GM23338 (cell line): Measurements from ENCODE around the gene INPP5A. TPM values are rescaled to one million over a fixed set of nuclear protein-coding genes. Genes with fewer than 3 reads are reported as not detected.
A peak's percentile ranks its signal among the peaks of the same experiment; 100 is the strongest.

Experiments used
- ATAC-seq: fragments of 200-7000 bp; cut with Tn5 transposase; 3 replicates; pipeline ENCODE4 v1.9.1; 2020
- DNase-seq: peaks from one replicate; pipeline ENCODE4 v3.0.0-alpha.2; 2015; ENCODE audit warnings: low spot score
- H2AFZ ChIP-seq: fragments of 200-600 bp; sonication (generic); 2 replicates; pipeline ENCODE4 v1.8.0; 2016; ENCODE audit warnings: antibody characterized with exemption, mild to moderate bottlenecking, moderate library complexity
- H3F3A ChIP-seq: fragments of 200-600 bp; sonication (generic); replicated peaks from 2 replicates; pipeline ENCODE4 v1.8.0; 2017; ENCODE audit warnings: antibody characterized with exemption, mixed run types, low read depth
- H3K27ac ChIP-seq: fragments of 200-600 bp; sonication (generic); 2 replicates; pipeline ENCODE4 v1.6.1; 2016; ENCODE audit warnings: low read depth
- H3K27me3 ChIP-seq: fragments of 200-600 bp; sonication (generic); 2 replicates; pipeline ENCODE4 v1.8.0; 2016; ENCODE audit warnings: mild to moderate bottlenecking, mixed run types, moderate library complexity; ENCODE audit not compliant: insufficient read depth
- H3K36me3 ChIP-seq: fragments of 200-600 bp; sonication (generic); 2 replicates; pipeline ENCODE4 v1.8.0; 2016; ENCODE audit warnings: mild to moderate bottlenecking; ENCODE audit not compliant: insufficient read depth
- H3K4me1 ChIP-seq: fragments of 200-600 bp; sonication (generic); 2 replicates; pipeline ENCODE4 v1.8.0; 2016; ENCODE audit warnings: mild to moderate bottlenecking, moderate library complexity; ENCODE audit not compliant: insufficient read depth
- H3K4me2 ChIP-seq: fragments of 200-600 bp; sonication (generic); 2 replicates; pipeline ENCODE4 v1.7.1; 2017; ENCODE audit warnings: mixed run types
- H3K4me3 ChIP-seq: fragments of 200-600 bp; sonication (generic); 2 replicates; pipeline ENCODE4 v1.6.1; 2016; ENCODE audit warnings: mixed run types
- H3K79me2 ChIP-seq: fragments of 200-600 bp; sonication (generic); replicated peaks from 2 replicates; pipeline ENCODE4 v1.8.0; 2017; ENCODE audit warnings: mild to moderate bottlenecking; ENCODE audit not compliant: insufficient read depth
- H3K9me2 ChIP-seq: fragments of 200-600 bp; sonication (generic); 2 replicates; pipeline ENCODE4 v1.8.0; 2017; ENCODE audit not compliant: insufficient read depth
- H4K20me1 ChIP-seq: fragments of 200-600 bp; sonication (generic); replicated peaks from 2 replicates; pipeline ENCODE4 v1.8.0; 2017; ENCODE audit warnings: mild to moderate bottlenecking; ENCODE audit not compliant: insufficient read depth
- H3K27ac Mint-ChIP-seq: 2 replicates; pipeline ENCODE4 v1.8.0; 2020; ENCODE audit warnings: inconsistent platforms, mild to moderate bottlenecking, moderate library complexity, mixed read lengths
- H3K27me3 Mint-ChIP-seq: 3 replicates; pipeline ENCODE4 v1.8.0; 2022; ENCODE audit warnings: low read depth, mild to moderate bottlenecking, moderate library complexity, mixed read lengths, inconsistent platforms; ENCODE audit not compliant: insufficient read depth, poor library complexity
- H3K36me3 Mint-ChIP-seq: 3 replicates; pipeline ENCODE4 v1.8.0; 2021; ENCODE audit warnings: low read depth, mild to moderate bottlenecking, inconsistent platforms, moderate library complexity, mixed read lengths
- H3K4me1 Mint-ChIP-seq: 3 replicates; pipeline ENCODE4 v1.8.0; 2020; ENCODE audit warnings: mild to moderate bottlenecking, inconsistent platforms, mixed read lengths
- H3K4me3 Mint-ChIP-seq: 3 replicates; pipeline ENCODE4 v1.8.0; 2021; ENCODE audit warnings: moderate library complexity, mild to moderate bottlenecking, inconsistent platforms, mixed read lengths
- H3K9me3 Mint-ChIP-seq: 3 replicates; pipeline ENCODE4 v1.8.0; 2020; ENCODE audit warnings: moderate library complexity, mild to moderate bottlenecking, inconsistent platforms, mixed read lengths
- CTCF ChIP-seq, 2 experiments: fragments of 200-600 bp in 1 of 2; sonication (generic) in 1 of 2; conservative IDR thresholded peaks; 2 replicates each; pipeline versions ENCODE4 v1.5.1 to v1.6.1; 2016 to 2017; ENCODE audit warnings: antibody characterized with exemption in 2 of 2, low read depth in 2 of 2, mild to moderate bottlenecking in 2 of 2, moderate library complexity in 1 of 2
- ZNF462 ChIP-seq: fragments of 250-450 bp; sonication (Bioruptor Pico); IDR thresholded peaks from 2 replicates; pipeline ENCODE4 v1.5.0; 2020; ENCODE audit warnings: mild to moderate bottlenecking, moderate library complexity
- polyA plus RNA-seq: library from polyadenylated mRNA; unstranded; fragments of >200 nt; fragmentation: Nextera tagmentation; extraction: Ambion mirVana; gene quantifications from 2 replicates; pipeline ENCODE4 v1.2.1, GENCODE V29; 2016
- total RNA-seq: library from RNA; depleted of rRNA; stranded (reverse); fragments of >200 nt; shearing (Covaris generic); gene quantifications from 2 replicates; pipeline ENCODE4 v1.2.3, GENCODE V29; 2014

Gene INPP5A
- total and polyA plus RNA-seq, 2 experiments from 2014 or later, result 5.9 to 40.6 TPM

DNA sequence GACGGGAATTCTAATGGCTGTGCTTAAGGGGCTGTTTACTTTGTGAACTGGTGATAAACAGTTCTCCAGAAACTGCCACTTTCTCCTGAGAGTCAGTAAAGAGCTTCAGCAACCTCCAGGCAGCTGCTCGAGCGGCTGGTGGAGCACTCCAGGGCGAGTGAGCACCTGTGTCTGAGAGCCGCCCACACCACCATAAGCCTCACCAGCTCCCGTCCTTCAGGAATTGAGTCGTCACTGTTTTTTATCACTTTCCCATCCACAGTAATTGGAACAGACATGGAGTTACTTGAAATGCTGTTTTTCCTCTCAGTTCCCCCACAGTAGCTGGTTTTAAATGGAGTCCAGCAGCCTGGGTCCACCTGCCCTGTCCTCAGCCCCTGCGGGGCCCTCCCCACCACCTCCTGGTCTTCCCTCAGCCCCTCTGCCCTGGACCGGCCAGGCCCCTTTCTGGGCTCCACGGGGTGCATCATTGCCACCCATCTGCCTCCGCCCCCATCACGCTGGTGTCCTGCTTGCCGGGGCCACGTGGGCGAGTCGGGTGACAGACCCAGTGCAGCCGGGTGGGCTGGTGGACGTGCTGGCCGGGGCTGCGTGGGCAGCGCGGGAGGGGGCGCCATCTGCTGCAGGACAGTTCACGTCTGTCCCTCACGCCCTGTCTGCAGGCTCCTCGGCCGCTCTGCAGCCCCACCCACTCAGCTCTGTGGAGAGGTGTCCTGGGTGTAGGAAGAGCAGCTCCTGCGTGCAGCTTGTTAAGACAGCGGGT lies 192.4 kb downstream of the INPP5A start:
- TF ChIP-seq ZNF462 (CRISPR knock-in tag), result no peak
- 0 out of 4 replicates have a peak, but pooled peaks of 1 of the 2 experiments have one; percentile 17 for TF ChIP-seq CTCF (conservative IDR thresholded peaks at IDR 0.05; ENCODE audit: low read depth in 2 of 2)
- H3K4me2 ChIP-seq, result no peak overlapping the region
- Mint-ChIP-seq H3K4me3 (no peak overlapping the region), H3K36me3 (no peaks in the 10 kb centered on the region; the same call in 2 of the 3 replicates), H3K9me3 (no peaks in the 10 kb centered on the region), H3K27ac (no peak overlapping the region; the same call in 1 of the 2 replicates), H3K4me1 (peaks cover 3% of the 10 kb centered on the region; the same call in 1 of the 3 replicates), H3K27me3 (peaks cover 2% of the 10 kb centered on the region)
- H3K79me2 ChIP-seq, result no peaks in the 10 kb centered on the region
- no peak overlapping the region for H3K4me3 ChIP-seq
- H3F3A ChIP-seq, result no peaks in the 10 kb centered on the region
- ATAC-seq (peak; percentile 31), DNase-seq (no peak)
- no peaks in the 10 kb centered on the region for H3K27me3 ChIP-seq
- no peaks in the 10 kb centered on the region for H3K36me3 ChIP-seq
- H2AFZ ChIP-seq, result no peak overlapping the region
- H3K4me1 ChIP-seq, result no peaks in the 10 kb centered on the region
- H3K27ac ChIP-seq, result no peak overlapping the region
- no peaks in the 10 kb centered on the region for H4K20me1 ChIP-seq
- H3K9me2 ChIP-seq, result no peaks in the 10 kb centered on the region
